ENCODE measurements around the gene ATF4.

Gene ATF4

GRCh38 chr22:39535831-39536449 lies 15.6 kb downstream of the ATF4 start (continued):
- TF ChIP-seq CREB5 (CRISPR knock-in tag; IDR thresholded peaks at IDR 0.05; ENCODE audit: low read depth) (no peak), ISL1 (CRISPR knock-in tag; IDR thresholded peaks at IDR 0.05) (no peak), GLIS3 (CRISPR knock-in tag; IDR thresholded peaks at IDR 0.05) (no peak), ZFP30 (CRISPR knock-in tag; IDR thresholded peaks at IDR 0.05) (no peak)

- no peak for TF ChIP-seq ISL1 (CRISPR knock-in tag; IDR thresholded peaks at IDR 0.05)
- TF ChIP-seq TOX (CRISPR knock-in tag; IDR thresholded peaks at IDR 0.05; ENCODE audit: borderline replicate concordance) = no peak
- no peak for TF ChIP-seq ZFP3 (CRISPR knock-in tag; IDR thresholded peaks at IDR 0.05)
- TF ChIP-seq ZFP30 (CRISPR knock-in tag; IDR thresholded peaks at IDR 0.05) = no peak
- no peak for TF ChIP-seq PPARA (CRISPR knock-in tag; IDR thresholded peaks at IDR 0.05; ENCODE audit: borderline replicate concordance)
- no peak for TF ChIP-seq CREB5 (CRISPR knock-in tag; IDR thresholded peaks at IDR 0.05; ENCODE audit: low read depth)
- no peak for TF ChIP-seq ZC3H10 (CRISPR knock-in tag; IDR thresholded peaks at IDR 0.05)
- TF ChIP-seq ARNTL (CRISPR knock-in tag; IDR thresholded peaks at IDR 0.05; ENCODE audit: borderline replicate concordance, low read depth) = no peak
- TF ChIP-seq TCF4 (CRISPR knock-in tag; IDR thresholded peaks at IDR 0.05; ENCODE audit: borderline replicate concordance) = no peak
- no peak for TF ChIP-seq RARB (CRISPR knock-in tag; IDR thresholded peaks at IDR 0.05)
- TF ChIP-seq ZNF565 (CRISPR knock-in tag; conservative IDR thresholded peaks at IDR 0.05; ENCODE audit: low read depth) = no peak
- no peak for TF ChIP-seq GLIS3 (CRISPR knock-in tag; IDR thresholded peaks at IDR 0.05)
- TF ChIP-seq ZNF70 (CRISPR knock-in tag; IDR thresholded peaks at IDR 0.05) = no peak
- TF ChIP-seq OSR1 (CRISPR knock-in tag; IDR thresholded peaks at IDR 0.05) = no peak
- ATAC-seq = no peak
Measured at GRCh38 chr22:39536711-39537110, 16.3 kb downstream of the ATF4 start.

GRCh38 chr22:39537975-39538374 lies 17.6 kb downstream of the ATF4 start:
- no peak for TF ChIP-seq BACH2 (CRISPR knock-in tag; IDR thresholded peaks at IDR 0.05; ENCODE audit: borderline replicate concordance)
- TF ChIP-seq CSRNP3 (CRISPR knock-in tag; IDR thresholded peaks at IDR 0.05) = no peak
- TF ChIP-seq TCF4 (CRISPR knock-in tag; IDR thresholded peaks at IDR 0.05; ENCODE audit: borderline replicate concordance) = no peak
- TF ChIP-seq TOX (CRISPR knock-in tag; IDR thresholded peaks at IDR 0.05; ENCODE audit: borderline replicate concordance) = no peak
- TF ChIP-seq ZNF70 (CRISPR knock-in tag; IDR thresholded peaks at IDR 0.05) = no peak
- TF ChIP-seq PATZ1 (CRISPR knock-in tag; IDR thresholded peaks at IDR 0.05; ENCODE audit: borderline replicate concordance) = no peak
- TF ChIP-seq ZNF8 (CRISPR knock-in tag; IDR thresholded peaks at IDR 0.05) = no peak
- ATAC-seq = no peak

GRCh38 chr22:39543095-39543494 lies 22.7 kb downstream of the ATF4 start:
- peak; percentile 84 for ATAC-seq
- TF ChIP-seq ZNF70 (CRISPR knock-in tag; IDR thresholded peaks at IDR 0.05) = no peak
- TF ChIP-seq ZNF565 (CRISPR knock-in tag; conservative IDR thresholded peaks at IDR 0.05; ENCODE audit: low read depth) = no peak
- TF ChIP-seq BACH2 (CRISPR knock-in tag; IDR thresholded peaks at IDR 0.05; ENCODE audit: borderline replicate concordance) = no peak

GRCh38 chr22:39545386-39546365 lies 25.3 kb downstream of the ATF4 start:
- TF ChIP-seq ISL1 (CRISPR knock-in tag; IDR thresholded peaks at IDR 0.05) = no peak
- TF ChIP-seq TCF4 (CRISPR knock-in tag; IDR thresholded peaks at IDR 0.05; ENCODE audit: borderline replicate concordance) = no peak
- no peak for TF ChIP-seq CSRNP3 (CRISPR knock-in tag; IDR thresholded peaks at IDR 0.05)
- no peak for ATAC-seq
